ENCODE data around the gene SFTPB.

Gene SFTPB

DNA sequence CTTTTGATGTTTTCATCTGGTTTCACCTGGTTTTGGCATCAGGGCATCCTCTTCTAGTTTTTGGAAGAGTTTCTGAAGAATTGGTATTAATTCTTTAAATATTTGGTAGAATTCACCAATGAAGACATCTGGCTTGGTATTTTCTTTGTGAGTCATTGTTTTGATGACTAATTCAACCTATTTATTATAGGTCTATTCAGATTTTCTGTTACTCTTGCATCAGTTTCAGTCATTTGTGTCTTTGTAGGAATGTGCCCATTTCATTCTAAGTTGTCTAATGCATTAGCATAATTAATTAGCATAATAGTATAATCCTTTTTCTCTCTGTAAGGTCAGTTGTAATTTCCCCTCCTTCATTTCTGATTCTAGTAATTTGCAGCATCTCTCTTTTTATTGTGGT is 34.2 kb upstream of the SFTPB start:
- peak; percentile 49 for DNase-seq (ENCODE audit: low read depth)

DNA sequence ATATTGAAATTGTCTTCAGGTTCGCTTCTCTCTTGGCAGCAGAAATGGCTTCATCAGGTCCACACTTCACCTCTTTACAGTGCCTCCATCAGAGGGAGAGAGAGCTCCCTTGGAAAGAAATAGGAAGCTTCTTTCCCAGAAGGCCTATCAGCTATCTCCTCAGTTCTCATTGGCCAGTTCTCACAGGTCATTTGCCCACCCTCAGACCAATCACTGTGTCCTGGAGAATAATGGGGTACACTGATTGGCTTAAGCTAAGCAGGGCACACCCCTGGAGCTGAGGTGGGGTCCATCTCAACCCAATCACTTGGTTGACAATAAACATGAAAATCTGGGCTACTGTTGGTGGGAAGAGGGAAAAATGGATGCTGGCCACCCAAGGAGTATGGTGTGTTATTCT is 31.3 kb upstream of the SFTPB start:
- DNase-seq (ENCODE audit: low read depth), result no peak

DNA sequence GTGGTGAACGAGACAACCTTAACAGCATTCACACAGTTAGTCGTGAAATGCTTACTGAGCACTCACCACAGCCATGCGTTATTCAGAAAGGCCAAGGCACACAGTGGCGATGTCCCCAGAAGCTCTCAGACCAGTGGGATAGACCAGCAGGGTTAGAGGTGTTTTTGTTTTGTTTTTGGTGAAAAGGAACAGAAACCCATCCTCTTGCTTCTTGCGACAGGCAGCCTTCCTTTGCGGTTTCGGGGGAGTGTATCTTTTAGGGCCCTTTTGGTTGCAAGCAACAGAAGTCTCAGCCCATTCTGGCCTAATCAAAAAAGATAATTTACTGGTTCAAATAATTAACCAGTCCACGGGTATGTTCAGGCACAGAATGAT is 30.9 kb upstream of the SFTPB start:
- DNase-seq (ENCODE audit: low read depth), result no peak

DNA sequence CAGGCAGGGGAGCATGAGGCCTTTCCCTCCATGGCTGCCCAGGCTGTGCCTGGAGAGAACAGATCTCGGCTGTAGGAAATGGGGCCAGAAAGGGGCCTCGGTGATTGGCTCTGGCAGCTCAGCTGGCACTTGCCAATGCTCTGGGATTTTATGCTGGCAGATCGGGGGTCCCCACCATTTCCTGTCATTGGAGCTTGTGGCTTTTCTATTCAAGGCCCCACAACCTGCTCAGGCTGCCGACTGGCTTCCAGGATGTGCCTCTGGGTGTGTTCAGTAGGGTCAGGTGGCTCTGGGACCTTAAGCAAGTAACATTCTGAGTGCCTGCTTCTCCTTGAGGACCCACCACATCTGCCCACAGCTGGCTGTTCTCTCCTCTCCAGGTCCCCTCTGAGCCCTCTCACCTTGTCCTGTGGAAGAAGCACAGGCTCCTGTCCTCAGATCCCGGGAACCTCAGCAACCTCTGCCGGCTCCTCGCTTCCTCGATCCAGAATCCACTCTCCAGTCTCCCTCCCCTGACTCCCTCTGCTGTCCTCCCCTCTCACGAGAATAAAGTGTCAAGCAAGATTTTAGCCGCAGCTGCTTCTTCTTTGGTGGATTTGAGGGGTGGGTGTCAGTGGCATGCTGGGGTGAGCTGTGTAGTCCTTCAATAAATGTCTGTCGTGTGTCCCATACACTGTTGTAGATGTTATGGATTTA is 30.3 kb upstream of the SFTPB start:
- DNase-seq (ENCODE audit: low read depth), result no peak

DNA sequence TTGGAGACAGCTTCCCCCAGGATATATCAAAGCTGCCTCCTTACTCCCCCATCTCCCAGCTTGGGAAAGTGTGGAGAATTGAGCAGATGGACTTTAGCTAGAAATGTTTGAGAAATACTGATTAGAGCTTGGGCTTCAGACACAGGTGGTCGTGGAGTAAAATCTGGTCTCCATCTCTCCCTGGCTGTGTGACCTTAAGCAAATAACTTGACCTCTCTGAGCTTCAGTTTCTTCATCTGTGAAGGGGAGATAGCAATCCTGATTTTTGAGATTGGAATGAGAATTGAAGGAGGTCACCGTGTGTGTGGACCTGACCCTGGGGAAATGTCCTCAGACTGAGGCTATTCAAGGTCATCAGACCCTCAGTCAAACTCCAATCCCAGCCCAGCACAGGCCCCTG is 29.7 kb upstream of the SFTPB start:
- DNase-seq (ENCODE audit: low read depth), result no peak

DNA sequence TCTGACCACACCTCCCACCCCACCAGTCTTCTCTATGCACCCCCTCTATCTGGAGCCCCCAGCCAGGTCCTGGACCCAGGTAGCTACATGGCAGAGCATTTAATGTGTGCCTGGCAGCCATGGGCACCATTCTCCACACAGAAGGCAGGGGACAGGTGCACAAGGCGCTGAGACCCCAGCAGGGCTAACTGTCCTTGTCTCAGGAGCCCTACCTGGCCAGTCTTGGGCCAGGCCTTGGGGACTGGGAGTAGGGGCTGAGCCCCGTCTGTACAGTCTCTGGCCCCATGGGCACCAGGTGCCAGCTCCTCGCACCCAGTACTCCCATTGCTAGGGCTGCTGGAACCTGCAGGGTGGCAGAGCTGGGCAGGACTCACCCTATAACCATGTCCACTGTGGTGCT is 29.1 kb upstream of the SFTPB start:
- no peak for DNase-seq (ENCODE audit: low read depth)

DNA sequence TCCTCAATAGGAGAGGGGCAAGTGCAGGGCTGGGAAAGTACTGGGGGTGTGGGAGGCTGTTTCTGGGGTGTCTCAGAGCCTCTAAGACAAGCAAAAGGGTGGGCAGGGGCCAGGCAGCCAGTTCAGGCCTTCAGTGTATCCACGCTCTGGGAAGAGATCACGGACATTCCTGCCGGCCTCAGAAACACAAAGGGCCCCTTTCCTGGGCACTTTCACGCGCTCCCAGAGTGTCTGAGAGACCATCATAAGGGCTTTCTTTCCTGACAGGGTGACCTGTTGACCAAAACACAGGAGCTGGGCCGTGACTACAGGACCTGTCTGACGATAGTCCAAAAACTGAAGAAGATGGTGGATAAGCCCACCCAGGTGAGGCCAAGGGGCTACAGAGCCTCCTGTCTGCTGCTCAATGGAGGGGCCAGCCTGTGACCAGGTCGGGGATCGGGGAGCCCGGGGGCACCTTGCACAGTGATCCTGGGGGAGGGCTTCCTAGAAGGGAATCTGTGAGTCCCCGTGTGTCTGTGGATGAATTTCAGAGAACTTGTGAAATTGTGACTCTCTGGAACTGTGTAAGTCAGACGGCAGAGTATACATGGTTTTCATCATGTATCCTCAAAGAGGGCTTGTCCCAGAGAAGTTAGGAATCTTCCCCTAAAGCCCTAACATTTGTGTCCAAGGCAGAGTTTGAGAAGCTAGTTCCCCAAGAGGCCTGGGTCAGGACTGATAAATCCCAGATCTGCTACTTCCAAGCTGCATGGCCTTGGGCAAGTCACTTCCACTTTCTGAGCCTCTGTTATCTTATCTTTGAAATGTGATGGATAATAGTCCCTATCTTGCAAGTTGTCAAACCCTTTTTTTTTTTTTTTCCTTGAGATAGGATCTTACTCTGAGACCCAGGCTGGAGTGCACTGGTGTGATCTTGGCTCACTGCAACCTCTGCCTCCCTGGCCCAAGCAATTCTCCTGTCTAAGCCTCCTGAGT is 28.0 kb upstream of the SFTPB start:
- DNase-seq (ENCODE audit: low read depth), result no peak

DNA sequence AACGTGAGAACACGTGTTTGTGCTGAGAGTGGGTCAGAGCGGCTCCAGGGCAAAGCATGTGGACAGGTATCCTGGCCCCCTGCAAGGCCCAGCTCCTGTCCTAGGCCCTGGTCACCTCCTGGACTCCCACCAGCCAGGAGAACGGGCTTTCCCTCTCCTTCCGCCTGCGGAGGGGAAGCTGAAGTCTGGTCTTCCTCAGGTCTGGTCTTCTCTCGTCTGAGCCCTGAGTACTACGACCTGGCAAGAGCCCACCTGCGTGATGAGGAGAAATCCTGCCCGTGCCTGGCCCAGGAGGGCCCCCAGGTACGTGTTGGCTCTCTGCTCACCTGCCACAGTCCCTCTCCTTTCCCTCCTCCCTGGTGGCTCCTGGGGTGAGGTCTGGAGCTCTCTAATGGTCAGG is 27.1 kb upstream of the SFTPB start:
- no peak for DNase-seq (ENCODE audit: low read depth)

DNA sequence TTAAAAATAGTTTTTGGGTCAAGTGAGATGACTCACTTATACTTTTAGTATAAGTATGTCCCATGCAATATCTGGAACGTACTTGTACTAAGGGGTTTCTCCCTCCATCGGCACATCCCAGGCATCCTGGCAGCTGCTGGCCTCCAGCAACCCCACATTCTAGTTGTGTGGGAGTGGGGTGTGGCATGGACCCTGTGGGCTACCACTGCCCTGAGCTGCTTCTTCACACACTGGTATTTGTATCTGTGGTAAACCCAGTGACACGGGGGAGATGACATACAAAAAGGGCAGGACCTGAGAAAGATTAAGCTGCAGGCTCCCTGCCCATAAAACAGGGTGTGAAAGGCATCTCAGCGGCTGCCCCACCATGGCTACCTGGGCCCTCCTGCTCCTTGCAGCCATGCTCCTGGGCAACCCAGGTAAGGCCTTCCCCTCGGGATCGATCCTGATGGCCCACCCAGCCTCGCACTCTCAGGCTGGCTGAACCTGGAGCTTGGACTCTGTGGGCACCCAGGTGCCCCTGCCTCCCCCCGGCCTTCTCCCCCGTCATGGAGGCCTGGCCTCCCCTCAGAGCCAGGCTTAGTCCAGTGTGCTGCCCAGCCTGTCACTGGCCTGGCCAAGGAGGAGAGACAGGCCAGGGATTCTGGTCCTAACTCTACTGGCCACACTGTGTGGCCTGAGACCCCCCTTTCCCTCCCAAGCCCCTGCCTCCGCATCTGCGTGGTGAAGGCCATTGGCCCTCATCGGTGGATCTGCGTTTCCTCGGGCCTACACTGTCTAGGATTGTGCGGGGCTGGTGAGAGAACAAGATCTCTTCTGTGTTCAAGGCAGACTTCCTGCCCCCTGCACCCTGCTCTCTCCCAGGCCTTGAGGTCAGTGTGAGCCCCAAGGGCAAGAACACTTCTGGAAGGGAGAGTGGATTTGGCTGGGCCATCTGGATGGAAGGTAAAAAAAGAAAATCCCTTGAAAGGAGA is 26.3 kb upstream of the SFTPB start, which contains the start of gene GNLY:
Gene GNLY (plus strand): TSS at position 307 of the 974 bp plus-strand sequence. CDS start 61 bp downstream, at position 368.
- DNase-seq (ENCODE audit: low read depth), result no peak

DNA sequence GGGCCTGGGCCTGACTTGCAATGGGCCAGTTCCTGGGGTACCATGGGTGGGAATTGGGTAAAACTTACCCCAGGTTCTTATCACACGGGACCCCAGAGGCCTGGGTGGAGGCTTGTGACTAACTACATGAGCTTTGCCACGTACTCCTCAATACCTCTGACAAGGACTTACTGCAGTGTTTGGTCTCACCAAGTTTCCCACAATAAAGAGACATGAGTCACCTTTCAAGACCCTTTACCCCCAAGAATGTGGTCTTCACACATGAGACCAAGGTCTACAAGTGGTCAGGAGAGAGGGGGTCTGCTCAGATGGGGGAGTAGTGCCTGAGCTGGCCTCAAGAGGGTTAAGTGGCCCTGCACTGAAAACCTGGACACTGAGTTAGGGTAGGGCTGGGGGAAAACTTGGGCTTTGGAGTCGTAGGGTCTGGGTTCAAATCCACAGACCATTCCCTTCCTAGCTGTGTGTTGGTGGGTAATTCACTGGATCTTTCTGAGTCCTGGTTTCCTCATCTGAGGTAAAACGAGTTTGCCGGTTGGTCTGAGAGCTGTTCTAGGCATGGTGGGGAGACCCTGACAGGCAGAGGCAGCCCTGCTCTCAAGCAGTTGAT is 24.1 kb upstream of the SFTPB start:
- no peak for DNase-seq (ENCODE audit: low read depth)

DNA sequence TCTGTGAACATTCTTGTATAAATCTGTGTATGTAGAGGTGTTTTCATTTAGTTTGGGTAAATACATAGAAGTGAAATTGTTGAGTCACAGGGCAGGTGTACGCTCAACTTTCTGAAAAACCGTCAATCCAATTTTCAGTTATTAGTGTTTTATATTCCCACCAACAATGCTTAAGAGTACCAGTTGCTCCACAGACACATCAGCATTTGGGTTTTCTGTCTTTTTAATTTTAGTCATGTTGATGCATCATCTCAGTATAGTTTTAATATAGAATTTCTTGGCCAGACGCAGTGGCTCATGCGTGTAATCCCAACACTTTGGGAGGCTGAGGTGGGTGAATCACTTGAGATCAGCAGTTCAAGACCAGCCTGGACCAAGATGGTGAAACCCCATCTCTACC is 22.9 kb upstream of the SFTPB start:
- DNase-seq (ENCODE audit: low read depth), result no peak

DNA sequence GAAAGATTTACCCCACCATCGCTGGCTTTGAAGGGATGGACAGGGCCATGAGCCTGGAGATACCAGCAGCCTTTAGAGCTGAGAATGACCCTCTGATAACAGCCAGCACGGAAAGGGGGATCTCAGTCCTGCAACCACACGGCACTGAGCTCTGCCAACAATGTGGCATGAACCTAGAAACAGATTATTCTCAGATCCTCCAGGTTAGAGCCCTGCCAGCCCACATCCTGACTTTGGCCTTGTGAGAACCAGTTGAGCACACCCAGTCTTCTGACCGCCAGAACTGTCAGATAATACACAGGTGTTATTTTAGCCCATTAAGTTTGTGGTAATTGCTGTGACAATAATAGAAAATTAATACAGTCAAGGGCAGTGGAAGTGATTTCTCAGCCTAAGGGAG is 16.8 kb upstream of the SFTPB start:
- DNase-seq (ENCODE audit: low read depth), result no peak

DNA sequence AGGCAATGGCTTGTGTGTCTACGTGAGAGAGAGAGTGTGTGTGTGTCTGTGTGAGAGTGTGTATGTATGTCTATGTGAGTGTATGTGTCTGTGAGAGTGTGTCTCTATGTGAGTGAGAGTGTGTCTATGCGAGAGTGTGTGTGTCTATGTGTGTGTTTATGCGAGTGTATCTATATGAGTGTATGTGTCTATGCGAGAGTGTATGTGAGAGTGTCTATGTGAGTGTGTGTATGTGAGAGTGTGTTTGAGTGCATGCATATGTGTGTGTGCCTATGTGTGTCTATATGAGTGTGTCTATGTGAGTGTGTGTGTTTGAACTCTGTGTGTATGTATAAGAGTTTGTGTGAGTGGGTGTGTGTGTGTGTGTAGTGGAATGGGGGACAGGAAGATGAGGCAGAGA is 16.4 kb upstream of the SFTPB start:
- no peak for DNase-seq (ENCODE audit: low read depth)

DNA sequence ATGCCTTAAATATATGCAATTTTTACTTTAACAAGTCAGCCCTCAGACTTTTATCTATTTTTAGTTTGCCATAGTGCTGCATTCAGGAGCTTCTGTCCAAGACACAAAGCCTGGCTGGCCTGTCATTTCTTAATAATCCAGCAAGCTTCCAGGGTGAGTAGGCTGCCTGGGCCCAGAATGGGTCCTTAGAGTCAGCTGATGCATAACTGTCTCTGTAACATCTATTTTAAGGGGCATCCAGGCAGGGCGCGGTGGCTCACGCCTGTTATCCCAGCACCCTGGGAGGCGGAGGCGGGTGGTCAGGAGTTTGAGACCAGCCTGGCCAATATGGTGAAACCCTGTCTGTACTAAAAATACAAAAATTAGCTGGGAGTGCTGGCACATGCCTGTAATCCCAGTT is 14.4 kb upstream of the SFTPB start:
- DNase-seq (ENCODE audit: low read depth), result peak; percentile 24

DNA sequence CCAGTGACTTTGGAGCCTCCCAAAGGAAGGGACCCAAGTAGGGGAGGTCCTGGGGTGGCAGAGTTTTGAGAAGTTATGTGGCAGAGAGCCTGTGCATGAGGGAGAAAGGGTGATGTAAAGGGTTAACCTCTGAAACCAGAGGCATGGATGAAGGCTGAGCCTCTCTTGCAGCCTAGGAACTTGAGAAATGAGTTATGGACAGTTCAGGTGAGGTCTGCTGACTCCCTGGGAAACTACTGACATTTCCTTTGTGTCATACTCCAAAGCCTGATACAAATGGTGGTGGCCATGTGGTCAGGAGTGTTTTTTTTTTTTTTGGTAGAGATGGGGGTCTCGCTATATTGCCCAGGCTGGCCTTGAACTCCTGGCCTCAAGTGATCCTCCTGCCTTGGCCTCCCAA is 13.8 kb upstream of the SFTPB start:
- no peak for DNase-seq (ENCODE audit: low read depth)

DNA sequence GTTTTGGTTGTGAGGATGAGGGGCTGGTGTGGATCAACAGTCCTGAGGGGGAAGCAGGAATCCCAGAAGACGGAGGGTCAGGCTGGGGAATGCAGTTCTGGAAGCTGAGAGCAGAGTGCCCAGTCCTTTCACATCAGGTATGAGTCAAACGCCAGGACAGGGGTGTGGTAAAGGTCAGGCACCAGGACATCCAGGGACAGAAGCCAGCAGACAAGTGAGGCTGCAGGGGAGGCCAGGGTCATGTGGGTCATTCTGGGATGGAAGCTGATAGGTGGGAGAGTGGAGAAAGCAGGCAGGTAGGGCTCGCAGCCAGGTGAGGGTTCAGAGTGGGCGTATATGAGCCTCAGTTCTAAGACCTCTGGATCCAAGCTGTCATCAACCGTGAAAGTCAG is 13.4 kb upstream of the SFTPB start:
- DNase-seq (ENCODE audit: low read depth), result no peak

DNA sequence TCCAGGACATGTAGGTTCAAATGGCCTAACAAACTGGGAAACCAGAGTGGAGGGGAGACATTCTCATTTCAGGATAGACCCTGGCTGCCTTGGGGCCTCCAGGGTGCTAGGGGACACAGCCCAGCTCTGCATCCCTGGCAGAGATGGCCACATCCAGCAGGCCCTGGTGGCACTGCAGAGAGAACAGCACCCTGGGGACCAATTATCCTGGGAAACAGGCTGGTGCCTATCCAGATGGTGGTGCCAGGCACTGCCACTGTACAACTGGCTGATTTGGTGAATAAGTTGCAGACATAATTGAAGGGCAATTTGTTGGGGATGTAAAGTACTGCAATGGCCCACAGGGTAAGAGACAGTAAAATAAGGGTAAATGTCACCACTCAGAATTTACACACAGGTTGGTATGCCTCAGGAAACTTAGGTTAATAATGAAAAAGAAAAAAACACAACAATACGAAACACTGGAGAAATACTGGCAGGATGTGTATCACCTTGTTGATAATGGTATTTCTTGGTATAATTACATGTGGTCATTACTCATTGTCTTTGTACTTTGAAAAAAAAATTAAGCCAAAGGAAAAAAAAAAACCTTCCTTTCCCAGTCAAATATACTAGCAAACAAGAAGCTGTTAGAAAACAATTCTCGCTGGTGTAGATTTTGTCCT is 12.8 kb upstream of the SFTPB start:
- DNase-seq (ENCODE audit: low read depth), result no peak

DNA sequence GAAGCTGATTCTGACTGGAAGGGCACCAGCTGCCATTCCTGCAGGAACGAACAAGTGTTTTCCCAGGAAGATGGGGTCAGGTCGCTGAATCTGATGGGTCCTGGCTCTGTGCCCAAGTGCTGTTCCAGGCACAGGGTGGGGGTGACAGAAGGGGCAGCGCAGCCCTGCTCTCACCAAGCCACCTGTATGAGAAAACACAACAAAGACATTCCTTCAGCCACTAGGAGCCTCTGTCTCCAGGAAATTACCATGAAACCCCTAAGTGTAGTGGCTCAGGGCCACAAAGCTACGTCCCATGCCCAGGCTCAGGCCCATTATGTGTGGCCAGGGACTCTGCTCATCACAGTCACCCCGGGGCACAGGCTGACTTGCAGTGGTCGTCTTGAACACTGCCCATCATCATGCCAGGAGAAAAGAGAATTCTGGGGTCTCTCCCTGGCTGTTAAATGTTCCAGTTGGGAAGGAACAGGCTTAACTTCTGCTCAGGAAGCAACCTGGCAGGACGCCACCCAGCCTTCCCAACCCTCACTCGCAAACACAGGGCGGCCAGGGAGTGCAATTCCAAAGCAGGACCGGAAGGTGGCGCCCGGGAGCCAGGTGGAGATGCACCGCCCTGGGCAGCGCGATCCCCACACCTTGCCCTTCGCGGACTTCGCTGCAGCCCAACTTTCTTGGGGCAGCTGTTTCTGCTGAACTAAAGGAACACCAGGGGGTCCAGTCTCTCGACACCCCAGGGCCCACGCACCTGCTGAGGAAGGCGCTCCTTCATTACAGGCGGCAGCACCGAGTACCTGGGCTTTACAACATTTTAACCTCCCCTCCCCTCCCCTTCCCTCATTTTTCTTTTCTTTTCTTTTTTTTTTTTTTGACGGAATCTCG is 11.0 kb upstream of the SFTPB start:
- peak; percentile 51 for DNase-seq (ENCODE audit: low read depth)

DNA sequence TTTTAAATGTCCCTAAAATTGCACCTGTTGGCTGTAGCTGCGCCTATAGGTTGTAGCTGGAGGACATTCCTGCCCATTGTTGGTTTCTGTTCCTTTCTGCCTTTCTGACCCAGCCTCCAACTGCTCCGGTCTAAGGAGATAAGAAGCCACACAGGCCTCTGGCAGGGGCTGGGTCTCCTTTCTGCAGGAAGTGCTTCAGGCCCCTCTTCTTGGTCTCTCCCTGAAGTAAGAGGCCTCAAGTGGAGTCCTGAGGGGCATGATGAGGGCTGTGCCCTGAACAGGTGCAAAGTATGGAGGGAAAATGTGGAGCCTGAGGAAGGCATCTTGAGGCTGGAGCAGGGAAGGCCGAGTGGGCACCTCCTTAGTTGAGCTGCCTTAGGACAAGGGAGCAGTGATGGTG is 10.4 kb upstream of the SFTPB start:
- DNase-seq (ENCODE audit: low read depth), result no peak

DNA sequence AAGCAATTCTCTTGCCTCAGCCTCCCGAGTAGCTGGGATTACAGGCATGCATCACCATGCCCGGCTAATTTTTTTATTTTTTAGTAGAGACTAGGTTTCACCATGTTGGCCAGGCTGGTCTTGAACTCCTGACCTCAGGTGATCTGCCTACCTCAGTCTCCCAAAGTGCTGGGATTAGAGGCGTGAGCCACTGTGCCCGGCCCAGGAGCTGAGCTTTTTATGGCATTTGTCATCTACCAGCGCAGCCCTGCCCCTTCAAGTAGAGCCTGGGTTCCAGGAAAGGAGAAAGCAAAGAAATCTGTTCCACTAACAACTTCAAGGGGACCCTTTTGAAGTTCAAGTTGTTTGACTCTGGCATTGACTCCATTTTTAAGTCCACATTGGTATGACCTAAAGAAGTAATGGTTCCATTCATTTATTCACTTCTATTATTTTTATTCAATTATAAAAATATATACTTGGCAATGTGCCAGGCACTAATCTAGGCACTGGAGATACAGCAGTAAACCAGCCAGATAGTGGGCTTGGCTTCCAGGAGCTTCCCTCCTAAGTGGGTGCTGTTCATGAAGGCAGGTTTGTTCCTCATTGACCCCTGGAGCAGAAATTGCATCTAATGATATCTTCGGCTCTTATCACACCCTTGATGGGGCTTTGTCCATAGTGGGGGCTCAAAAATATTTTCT is 8.0 kb upstream of the SFTPB start:
- no peak for DNase-seq (ENCODE audit: low read depth)

Measured in fibroblast of gingiva (primary cell).